ENCODE results near the gene UFD1. TPM values are rescaled to one million over a fixed set of nuclear protein-coding genes. Genes with fewer than 3 reads are reported as not detected.

The UFD1 gene
- total and polyA plus RNA-seq, 2 of the 13 experiments (the other 11 are each of a cell fraction or from before 2014, with no cell fraction given), result 47.9 to 51.1 TPM

- Histone ChIP-seq H3K79me2 (ENCODE audit: insufficient read depth, low read length) (no peaks in the 10 kb centered on the region), H3K27ac (ENCODE audit: extremely low read length, insufficient read depth, low read length) (no peak overlapping the region), H2AFZ (ENCODE audit: low read length) (no peak overlapping the region), H3K27me3 (ENCODE audit: control insufficient read depth in 1 of 2, insufficient read depth in 2 of 2, low read length in 2 of 2) (no peaks in the 10 kb centered on the region), H3K9ac (ENCODE audit: insufficient read depth, low read depth, low read length) (no peak overlapping the region), H3K36me3 (replicated peaks in 1 of 2; ENCODE audit: control insufficient read depth in 1 of 2, insufficient read depth in 2 of 2, low read length in 2 of 2) (peaks cover 6 to 46% of the 10 kb centered on the region in 2 experiments; a peak in 4 of 5 replicates), H3K4me3 (replicated peaks in 1 of 3; ENCODE audit: insufficient read depth in 1 of 3, low read depth in 2 of 3, low read length in 3 of 3) (no peak overlapping the region), H3K4me1 (ENCODE audit: insufficient read depth, low read length) (no peaks in the 10 kb centered on the region), H4K20me1 (ENCODE audit: insufficient read depth, low read length) (no peaks in the 10 kb centered on the region), H3K9me3 (ENCODE audit: low read length) (no peaks in the 10 kb centered on the region), H3K4me2 (ENCODE audit: low read depth, low read length) (no peak overlapping the region)
- no TSS peak for BruUV-seq (replicated peaks)
- DNase-seq (ENCODE audit: low spot score) (no peak), FAIRE-seq (no peak), ATAC-seq (no peak)
- POLR2A ChIA-PET, result no interaction called here
- CTCF ChIA-PET (ENCODE audit: low intra/inter-chr PET ratio, low total read pairs), result no interaction called here
- intact Hi-C loops (cut with micrococcal nuclease; ENCODE audit: unreplicated experiment) (no loop called here), in situ Hi-C loops (cut with HindIII; ENCODE audit: extremely low pct_ligation_motif_present, low pct_unique_long_range_greater_than_20kb) (no loop called here)
- WGBS (ENCODE audit: low lambda C conversion rate), result 89% methylated on average over 1 of the region's 7 CpGs
- no peak for TF ChIP-seq ZNF777 (CRISPR knock-in tag; IDR thresholded peaks at IDR 0.05)
- no peak for TF ChIP-seq ZNF780A (CRISPR knock-in tag; IDR thresholded peaks at IDR 0.05)
- no peak for TF ChIP-seq MYC (CRISPR knock-in tag; IDR thresholded peaks at IDR 0.05; ENCODE audit: borderline replicate concordance)
- TF ChIP-seq ATF2 (CRISPR knock-in tag; IDR thresholded peaks at IDR 0.05), result no peak
- no peak for TF ChIP-seq ZNF800 (CRISPR knock-in tag; IDR thresholded peaks at IDR 0.05)
- TF ChIP-seq ZNF839 (CRISPR knock-in tag; IDR thresholded peaks at IDR 0.05; ENCODE audit: borderline replicate concordance), result no peak
- TF ChIP-seq ZNF768 (CRISPR knock-in tag; IDR thresholded peaks at IDR 0.05), result no peak
- TF ChIP-seq ZNF160 (CRISPR knock-in tag; IDR thresholded peaks at IDR 0.05), result no peak
- no peak for TF ChIP-seq ZNF782 (CRISPR knock-in tag; IDR thresholded peaks at IDR 0.05; ENCODE audit: borderline replicate concordance)
- no peak for TF ChIP-seq ZFP62 (CRISPR knock-in tag; IDR thresholded peaks at IDR 0.05)
- TF ChIP-seq ZNF407 (CRISPR knock-in tag; IDR thresholded peaks at IDR 0.05; ENCODE audit: not compliant biosample characterization), result no peak
Measured at GRCh38 chr22:19498154-19498865, 19.3 kb upstream of the UFD1 start.

All from HepG2 (cell line).